Measurements from ENCODE around the gene TMPRSS15. TPM values are rescaled to one million over a fixed set of nuclear protein-coding genes. Genes with fewer than 3 reads are reported as not detected.
"Not testable (repeated sequence)": the region's sequence is repeated elsewhere in the genome, so short reads cannot be mapped to it uniquely, and the experiment has no call there.

TMPRSS15 gene
- total and polyA plus RNA-seq, 5 donors from 2014 or later: not detected

- peaks cover 0 to 12% (median 2%) of the 10 kb centered on the region in 7 donors for H3K9me3 Mint-ChIP-seq
- ATAC-seq (ENCODE audit: low read depth in 2 of 2) (no peak), DNase-seq (no peak)
- H3K36me3 ChIP-seq (ENCODE audit: control insufficient read depth, insufficient read depth, low read length): no peaks in the 10 kb centered on the region
- no peaks in the 10 kb centered on the region for H3K4me1 ChIP-seq (ENCODE audit: control insufficient read depth, insufficient read depth, low read length, poor library complexity, severe bottlenecking)
- no peak overlapping the region for H3K27ac Mint-ChIP-seq
- H3K4me3 ChIP-seq (ENCODE audit: low read depth, low read length): no peak overlapping the region
- no peaks in the 10 kb centered on the region for H3K36me3 Mint-ChIP-seq
- H3K4me3 Mint-ChIP-seq: no peak overlapping the region
- no peak overlapping the region for H3K27ac ChIP-seq (ENCODE audit: insufficient read depth, low read length, poor library complexity, severe bottlenecking)
- no peaks in the 10 kb centered on the region for H3K27me3 Mint-ChIP-seq
- H3K27me3 ChIP-seq (ENCODE audit: control insufficient read depth, insufficient read depth, low read length): no peaks in the 10 kb centered on the region
- H3K9me3 ChIP-seq (ENCODE audit: control insufficient read depth in 2 of 2, low read length in 2 of 2): peaks cover 0 to 2% of the 10 kb centered on the region in 2 experiments
- no peaks in the 10 kb centered on the region for H3K4me1 Mint-ChIP-seq
Measured at GRCh38 chr21:18417141-18417790, 13.7 kb upstream of the TMPRSS15 start.

GRCh38 chr21:18411565-18411964, 8.0 kb upstream of the TMPRSS15 start:
- DNase-seq (no peak), ATAC-seq (ENCODE audit: low read depth in 2 of 2) (no peak)
- Mint-ChIP-seq H3K4me3 (no peak overlapping the region), H3K9me3 (peaks cover 0 to 15% (median 5%) of the 10 kb centered on the region in 7 donors), H3K4me1 (no peaks in the 10 kb centered on the region), H3K27ac (no peak overlapping the region), H3K27me3 (no peaks in the 10 kb centered on the region), H3K36me3 (no peaks in the 10 kb centered on the region)
- H3K4me1 ChIP-seq (ENCODE audit: control insufficient read depth, insufficient read depth, low read length, poor library complexity, severe bottlenecking): no peaks in the 10 kb centered on the region
- H3K9me3 ChIP-seq (ENCODE audit: control insufficient read depth in 2 of 2, low read length in 2 of 2): no peaks in the 10 kb centered on the region
- no peak overlapping the region for H3K4me3 ChIP-seq (ENCODE audit: low read depth, low read length)
- no peaks in the 10 kb centered on the region for H3K27me3 ChIP-seq (ENCODE audit: control insufficient read depth, insufficient read depth, low read length)
- H3K36me3 ChIP-seq (ENCODE audit: control insufficient read depth, insufficient read depth, low read length): no peaks in the 10 kb centered on the region
- H3K27ac ChIP-seq (ENCODE audit: insufficient read depth, low read length, poor library complexity, severe bottlenecking): no peak overlapping the region

GRCh38 chr21:18409579-18409978, 6.0 kb upstream of the TMPRSS15 start:
- no peak overlapping the region for H3K4me3 Mint-ChIP-seq
- H3K27me3 Mint-ChIP-seq: no peaks in the 10 kb centered on the region
- Histone ChIP-seq H3K9me3 (ENCODE audit: control insufficient read depth in 2 of 2, low read length in 2 of 2) (no peaks in the 10 kb centered on the region), H3K36me3 (ENCODE audit: control insufficient read depth, insufficient read depth, low read length) (no peaks in the 10 kb centered on the region), H3K27me3 (ENCODE audit: control insufficient read depth, insufficient read depth, low read length) (no peaks in the 10 kb centered on the region), H3K4me3 (ENCODE audit: low read depth, low read length) (no peak overlapping the region), H3K27ac (ENCODE audit: insufficient read depth, low read length, poor library complexity, severe bottlenecking) (no peak overlapping the region), H3K4me1 (ENCODE audit: control insufficient read depth, insufficient read depth, low read length, poor library complexity, severe bottlenecking) (no peaks in the 10 kb centered on the region)
- ATAC-seq (ENCODE audit: low read depth in 2 of 2) (no peak), DNase-seq (no peak)
- no peak overlapping the region for H3K27ac Mint-ChIP-seq
- peaks cover 0 to 14% (median 4%) of the 10 kb centered on the region in 7 donors for H3K9me3 Mint-ChIP-seq
- H3K4me1 Mint-ChIP-seq: no peaks in the 10 kb centered on the region
- no peaks in the 10 kb centered on the region for H3K36me3 Mint-ChIP-seq

GRCh38 chr21:18398843-18399242, 4.7 kb downstream of the TMPRSS15 start:
- H3K27me3 ChIP-seq (ENCODE audit: control insufficient read depth, insufficient read depth, low read length): no peaks in the 10 kb centered on the region
- no peaks in the 10 kb centered on the region for H3K36me3 Mint-ChIP-seq

GRCh38 chr21:18387994-18388393, 15.6 kb downstream of the TMPRSS15 start:
- Mint-ChIP-seq H3K4me1 (no peaks in the 10 kb centered on the region), H3K9me3 (peaks cover 2 to 23% (median 11%) of the 10 kb centered on the region in 7 donors), H3K36me3 (no peaks in the 10 kb centered on the region), H3K27me3 (no peaks in the 10 kb centered on the region), H3K27ac (no peak overlapping the region), H3K4me3 (no peak overlapping the region)
- Histone ChIP-seq H3K36me3 (ENCODE audit: control insufficient read depth, insufficient read depth, low read length) (no peaks in the 10 kb centered on the region), H3K27me3 (ENCODE audit: control insufficient read depth, insufficient read depth, low read length) (no peaks in the 10 kb centered on the region), H3K4me1 (ENCODE audit: control insufficient read depth, insufficient read depth, low read length, poor library complexity, severe bottlenecking) (no peaks in the 10 kb centered on the region), H3K9me3 (ENCODE audit: control insufficient read depth in 2 of 2, low read length in 2 of 2) (peaks cover 0 to 6% of the 10 kb centered on the region in 2 experiments), H3K27ac (ENCODE audit: insufficient read depth, low read length, poor library complexity, severe bottlenecking) (no peak overlapping the region), H3K4me3 (ENCODE audit: low read depth, low read length) (no peak overlapping the region)
- DNase-seq: no peak
- ATAC-seq (ENCODE audit: low read depth in 2 of 2): no peak

More at GRCh38 chr21:18398843-18399242, 4.7 kb downstream of the TMPRSS15 start:
- H3K36me3 ChIP-seq (ENCODE audit: control insufficient read depth, insufficient read depth, low read length): no peaks in the 10 kb centered on the region
- DNase-seq (no peak), ATAC-seq (ENCODE audit: low read depth in 2 of 2) (no peak)
- H3K9me3 ChIP-seq (ENCODE audit: control insufficient read depth in 2 of 2, low read length in 2 of 2): no peaks in the 10 kb centered on the region
- no peaks in the 10 kb centered on the region for H3K27me3 Mint-ChIP-seq
- H3K4me1 Mint-ChIP-seq: no peaks in the 10 kb centered on the region
- H3K9me3 Mint-ChIP-seq: peaks cover 0 to 11% (median 4%) of the 10 kb centered on the region in 7 donors
- no peak overlapping the region for H3K27ac ChIP-seq (ENCODE audit: insufficient read depth, low read length, poor library complexity, severe bottlenecking)
- H3K4me1 ChIP-seq (ENCODE audit: control insufficient read depth, insufficient read depth, low read length, poor library complexity, severe bottlenecking): no peaks in the 10 kb centered on the region
- no peak overlapping the region for H3K4me3 Mint-ChIP-seq
- H3K4me3 ChIP-seq (ENCODE audit: low read depth, low read length): no peak overlapping the region
- no peak overlapping the region for H3K27ac Mint-ChIP-seq

GRCh38 chr21:18384771-18385170, 18.8 kb downstream of the TMPRSS15 start:
- no peaks in the 10 kb centered on the region for H3K36me3 Mint-ChIP-seq
- H3K27ac Mint-ChIP-seq: no peak overlapping the region
- peaks cover 0 to 2% of the 10 kb centered on the region in 2 experiments for H3K9me3 ChIP-seq (ENCODE audit: control insufficient read depth in 2 of 2, low read length in 2 of 2)
- H3K4me1 ChIP-seq (ENCODE audit: control insufficient read depth, insufficient read depth, low read length, poor library complexity, severe bottlenecking): no peaks in the 10 kb centered on the region
- no peaks in the 10 kb centered on the region for H3K36me3 ChIP-seq (ENCODE audit: control insufficient read depth, insufficient read depth, low read length)
- no peak overlapping the region for H3K4me3 Mint-ChIP-seq
- H3K4me3 ChIP-seq (ENCODE audit: low read depth, low read length): no peak overlapping the region
- no peaks in the 10 kb centered on the region for H3K27me3 ChIP-seq (ENCODE audit: control insufficient read depth, insufficient read depth, low read length)
- peaks cover 0 to 8% (median 3%) of the 10 kb centered on the region in 7 donors for H3K9me3 Mint-ChIP-seq
- H3K4me1 Mint-ChIP-seq: no peaks in the 10 kb centered on the region
- H3K27ac ChIP-seq (ENCODE audit: insufficient read depth, low read length, poor library complexity, severe bottlenecking): no peak overlapping the region
- no peaks in the 10 kb centered on the region for H3K27me3 Mint-ChIP-seq
- no peak for ATAC-seq (ENCODE audit: low read depth in 2 of 2)
- DNase-seq: no peak

- H3K27ac ChIP-seq (ENCODE audit: insufficient read depth, low read length, poor library complexity, severe bottlenecking); H3K27ac Mint-ChIP-seq; H3K4me1 ChIP-seq (ENCODE audit: control insufficient read depth, insufficient read depth, low read length, poor library complexity, severe bottlenecking); H3K4me3 ChIP-seq (ENCODE audit: low read depth, low read length); H3K36me3 Mint-ChIP-seq; H3K9me3 ChIP-seq (ENCODE audit: control insufficient read depth in 2 of 2, low read length in 2 of 2); H3K27me3 Mint-ChIP-seq; DNase-seq; ATAC-seq (ENCODE audit: low read depth in 2 of 2); H3K27me3 ChIP-seq (ENCODE audit: control insufficient read depth, insufficient read depth, low read length); H3K4me3 Mint-ChIP-seq; H3K4me1 Mint-ChIP-seq; H3K36me3 ChIP-seq (ENCODE audit: control insufficient read depth, insufficient read depth, low read length); H3K9me3 Mint-ChIP-seq: not testable (repeated sequence)
Measured at GRCh38 chr21:18382934-18383619, 20.5 kb downstream of the TMPRSS15 start.

- Histone ChIP-seq H3K9me3 (ENCODE audit: control insufficient read depth in 2 of 2, low read length in 2 of 2) (no peaks in the 10 kb centered on the region), H3K4me3 (ENCODE audit: low read depth, low read length) (no peak overlapping the region), H3K36me3 (ENCODE audit: control insufficient read depth, insufficient read depth, low read length) (no peaks in the 10 kb centered on the region), H3K4me1 (ENCODE audit: control insufficient read depth, insufficient read depth, low read length, poor library complexity, severe bottlenecking) (no peaks in the 10 kb centered on the region), H3K27ac (ENCODE audit: insufficient read depth, low read length, poor library complexity, severe bottlenecking) (no peak overlapping the region), H3K27me3 (ENCODE audit: control insufficient read depth, insufficient read depth, low read length) (no peaks in the 10 kb centered on the region)
- Mint-ChIP-seq H3K9me3 (peaks cover 0 to 7% (median 2%) of the 10 kb centered on the region in 7 donors), H3K4me1 (no peaks in the 10 kb centered on the region), H3K27ac (no peak overlapping the region), H3K36me3 (no peaks in the 10 kb centered on the region), H3K27me3 (no peaks in the 10 kb centered on the region), H3K4me3 (no peak overlapping the region)
- no peak for ATAC-seq (ENCODE audit: low read depth in 2 of 2)
- no peak for DNase-seq
Measured at GRCh38 chr21:18382141-18382540, 21.4 kb downstream of the TMPRSS15 start.
